Thymus (tissue), 11 donors: Measurements from ENCODE around the gene FLOT2. TPM values are rescaled to one million over a fixed set of nuclear protein-coding genes. Genes with fewer than 3 reads are reported as not detected.
A peak's percentile ranks its signal among the peaks of the same experiment; 100 is the strongest.
"Not testable (repeated sequence)": the region's sequence is repeated elsewhere in the genome, so short reads cannot be mapped to it uniquely, and the experiment has no call there.

Experiments used
- DNase-seq, 9 donors: peaks; one replicate each; pipeline ENCODE4 v3.0.0-alpha.2; 2013; ENCODE audit warnings: low spot score in 9 of 9, low read depth in 6 of 9, missing footprints in 1 of 9
- H3K27ac ChIP-seq, 2 donors: one replicate each; pipeline ENCODE4 v1.5.1; 2013; ENCODE audit warnings: control low read depth in 1 of 2, low read depth in 1 of 2, low read length in 1 of 2, mild to moderate bottlenecking in 1 of 2, moderate library complexity in 1 of 2
- H3K27me3 ChIP-seq, 2 donors: one replicate each; pipeline ENCODE4 v1.5.1; 2013; ENCODE audit warnings: low read length in 1 of 2; ENCODE audit not compliant: control insufficient read depth in 2 of 2, insufficient read depth in 1 of 2
- H3K36me3 ChIP-seq, 2 donors: one replicate each; pipeline ENCODE4 v1.5.1; 2013; ENCODE audit warnings: low read length in 1 of 2, mild to moderate bottlenecking in 1 of 2, moderate library complexity in 1 of 2; ENCODE audit not compliant: control insufficient read depth in 2 of 2, insufficient read depth in 2 of 2
- H3K4me1 ChIP-seq, 2 donors: one replicate each; pipeline ENCODE4 v1.5.1; 2013; ENCODE audit warnings: low read length in 2 of 2; ENCODE audit not compliant: control insufficient read depth in 2 of 2, insufficient read depth in 2 of 2
- H3K4me3 ChIP-seq, 2 donors: one replicate each; pipeline ENCODE4 v1.5.1; 2013; ENCODE audit warnings: low read length in 2 of 2, control low read depth in 1 of 2, mild to moderate bottlenecking in 1 of 2
- H3K9me3 ChIP-seq, 2 donors: one replicate each; pipeline ENCODE4 v1.5.1; 2013; ENCODE audit warnings: low read length in 1 of 2, mild to moderate bottlenecking in 1 of 2; ENCODE audit not compliant: control insufficient read depth in 2 of 2, insufficient read depth in 1 of 2
- WGBS: extraction: QIAGEN DNeasy Blood & Tissue Kit; methylation state at CpG from one replicate; pipeline ENCODE4 v1.1.7; 2013; 5-methylcytosine and 5-hydroxymethylcytosine counted together
- polyA plus RNA-seq: library from polyadenylated mRNA; stranded (reverse); fragments of 200-250 nt; gene quantifications from one replicate; pipeline ENCODE4 v1.2.3, GENCODE V29; 2013
- total RNA-seq: library from RNA; stranded (reverse); fragments of 120-200 nt; gene quantifications from one replicate; pipeline ENCODE4 v1.2.4, GENCODE V29; 2013
- donor health status: healthy.

The FLOT2 gene
- total and polyA plus RNA-seq, 2 donors: 29.9 to 82.1 TPM

GRCh38 chr17:28910534-28910933 is 13.0 kb upstream of the FLOT2 start:
- H3K36me3 ChIP-seq: peaks cover 94 to 98% of the 10 kb centered on the region in 2 donors
- no peak for DNase-seq
- H3K27me3 ChIP-seq: no peaks in the 10 kb centered on the region
- H3K4me3 ChIP-seq: no peak overlapping the region
- WGBS: 98% methylated on average over 1 of the region's 1 CpG
- H3K4me1 ChIP-seq: no peaks in the 10 kb centered on the region
- H3K9me3 ChIP-seq: no peaks in the 10 kb centered on the region
- no peak overlapping the region for H3K27ac ChIP-seq

GRCh38 chr17:28908640-28909167 is 11.2 kb upstream of the FLOT2 start:
- no peak overlapping the region for H3K4me3 ChIP-seq
- no peak overlapping the region for H3K27ac ChIP-seq
- WGBS: 97% methylated on average over 6 of the region's 6 CpGs
- H3K9me3 ChIP-seq: no peaks in the 10 kb centered on the region
- H3K4me1 ChIP-seq: no peaks in the 10 kb centered on the region
- H3K27me3 ChIP-seq: no peaks in the 10 kb centered on the region
- DNase-seq: no peak
- peaks cover 78 to 89% of the 10 kb centered on the region in 2 donors for H3K36me3 ChIP-seq

- H3K27me3 ChIP-seq: no peaks in the 10 kb centered on the region
- no peak overlapping the region for H3K27ac ChIP-seq
- WGBS: 95% methylated on average over 3 of the region's 3 CpGs
- peaks cover 70 to 81% of the 10 kb centered on the region in 2 donors for H3K36me3 ChIP-seq
- H3K9me3 ChIP-seq: no peaks in the 10 kb centered on the region
- DNase-seq: no peak
- no peak overlapping the region for H3K4me3 ChIP-seq
- peaks cover 0 to 4% of the 10 kb centered on the region in 2 donors for H3K4me1 ChIP-seq
Measured at GRCh38 chr17:28907709-28908475, 10.4 kb upstream of the FLOT2 start.

GRCh38 chr17:28906706-28907438 is 9.3 kb upstream of the FLOT2 start:
- DNase-seq: no peak
- no peak overlapping the region for H3K4me3 ChIP-seq
- WGBS: 95% methylated on average over 7 of the region's 7 CpGs
- peaks cover 59 to 71% of the 10 kb centered on the region in 2 donors for H3K36me3 ChIP-seq
- peaks cover 4 to 9% of the 10 kb centered on the region in 2 donors for H3K4me1 ChIP-seq
- no peak overlapping the region for H3K27ac ChIP-seq
- H3K27me3 ChIP-seq: no peaks in the 10 kb centered on the region
- H3K9me3 ChIP-seq: no peaks in the 10 kb centered on the region

- DNase-seq: no peak
- H3K27ac ChIP-seq: no peak overlapping the region
- H3K36me3 ChIP-seq: peaks cover 53 to 65% of the 10 kb centered on the region in 2 donors
- no peaks in the 10 kb centered on the region for H3K9me3 ChIP-seq
- H3K4me1 ChIP-seq: peaks cover 8 to 15% of the 10 kb centered on the region in 2 donors
- no peaks in the 10 kb centered on the region for H3K27me3 ChIP-seq
- WGBS: 95% methylated on average over 9 of the region's 9 CpGs
- H3K4me3 ChIP-seq: no peak overlapping the region
Measured at GRCh38 chr17:28906276-28906675, 8.7 kb upstream of the FLOT2 start.

- Histone ChIP-seq H3K36me3 (peaks cover 42 to 50% of the 10 kb centered on the region in 2 donors), H3K27ac (no peak overlapping the region), H3K27me3 (no peaks in the 10 kb centered on the region), H3K9me3 (no peaks in the 10 kb centered on the region), H3K4me3 (no peak overlapping the region), H3K4me1 (peaks cover 8 to 19% of the 10 kb centered on the region in 2 donors)
- no peak for DNase-seq
- WGBS: 80% methylated on average over 4 of the region's 4 CpGs
Measured at GRCh38 chr17:28904800-28905199, 7.3 kb upstream of the FLOT2 start.

GRCh38 chr17:28903546-28903841 is 6.0 kb upstream of the FLOT2 start:
- H3K27ac ChIP-seq, H3K9me3 ChIP-seq, DNase-seq, H3K27me3 ChIP-seq, H3K4me3 ChIP-seq: not testable (repeated sequence)
- Histone ChIP-seq H3K4me1 (peaks cover 8 to 19% of the 10 kb centered on the region in 2 donors), H3K36me3 (peaks cover 29 to 37% of the 10 kb centered on the region in 2 donors)
- 93% methylated on average over 5 of the region's 5 CpGs for WGBS

GRCh38 chr17:28902819-28903545 is 5.4 kb upstream of the FLOT2 start, which contains the start of gene DHRS13:
TSS of gene DHRS13 (minus strand) at chr17:28903079. CDS start at chr17:28902944, 135 bp downstream.
- 2% methylated on average over 55 of the region's 55 CpGs for WGBS
- Histone ChIP-seq H3K4me1 (peaks cover 10 to 22% of the 10 kb centered on the region in 2 donors), H3K4me3 (peak within 1 kb of the TSS; percentile 58 to 75), H3K27me3 (no peaks in the 10 kb centered on the region), H3K9me3 (peaks cover 0 to 5% of the 10 kb centered on the region in 2 donors), H3K36me3 (peaks cover 24 to 32% of the 10 kb centered on the region in 2 donors), H3K27ac (peak within 1 kb of the TSS; percentile 43 to 76)
- DNase-seq: peak; percentile 78 to 97 (median 89)
